Testis (tissue), 3 donors: ENCODE results near the gene ZNF18. TPM values are rescaled to one million over a fixed set of nuclear protein-coding genes. Genes with fewer than 3 reads are reported as not detected.

ENCODE experiments used
- DNase-seq: peaks from one replicate; pipeline ENCODE4 v3.0.0-alpha.2; 2019
- H3K27ac ChIP-seq, 2 donors: fragments of 200-600 bp; sonication (generic); one replicate each; pipeline ENCODE4 v1.5.1; 2019
- H3K27me3 ChIP-seq: fragments of 200-600 bp; sonication (generic); one replicate; pipeline ENCODE4 v1.5.1; 2019
- H3K36me3 ChIP-seq: fragments of 200-600 bp; sonication (generic); one replicate; pipeline ENCODE4 v1.5.1; 2017; ENCODE audit warnings: low read depth; ENCODE audit errors: missing control alignments
- H3K4me1 ChIP-seq: fragments of 200-600 bp; sonication (generic); one replicate; pipeline ENCODE4 v1.5.1; 2019
- H3K4me3 ChIP-seq, 2 donors: fragments of 200-600 bp; sonication (generic); one replicate each; pipeline ENCODE4 v1.5.1; 2017 to 2019
- H3K9me3 ChIP-seq: fragments of 200-600 bp; sonication (generic); one replicate; pipeline ENCODE4 v1.5.1; 2017
- CTCF ChIP-seq, 3 experiments: fragments of 450-650 bp in 2 of 3; fragments of 200-600 bp in 1 of 3; sonication (generic) in 1 of 3; IDR thresholded peaks; one replicate each; pipeline ENCODE4 v1.5.1; 2016 to 2019; ENCODE audit warnings: antibody characterized with exemption in 3 of 3, mild to moderate bottlenecking in 2 of 3, moderate library complexity in 1 of 3
- POLR2A ChIP-seq: fragments of 450-650 bp; IDR thresholded peaks from one replicate; pipeline ENCODE4 v1.6.1; 2017; ENCODE audit warnings: antibody characterized with exemption, mild to moderate bottlenecking, moderate library complexity
- WGBS, 2 donors: methylation state at CpG; one replicate each; pipeline ENCODE4 v1.1.5; 2018; 5-methylcytosine and 5-hydroxymethylcytosine counted together
- intact Hi-C: fragments of 100-400 bp; cut with DNase I; formaldehyde crosslinking; loops from one replicate; pipeline ENCODE4 v1.15.1; 2023; ENCODE audit warnings: low total_unique reads
- polyA plus RNA-seq: library from polyadenylated mRNA; stranded (reverse); fragments of 350-450 nt; fragmentation: Illumina TruSeq; extraction: RNeasy Lipid Tissue Mini Kit (QIAGEN cat#74804); gene quantifications from one replicate; pipeline ENCODE4 v1.2.3, GENCODE V29; 2014; ENCODE audit warnings: low read depth, low replicate concordance; ENCODE audit not compliant: insufficient read depth
- total RNA-seq, 2 donors: library from RNA; depleted of rRNA; stranded (reverse); fragments of >200 nt; gene quantifications; one replicate each; pipeline ENCODE4 v1.2.3, GENCODE V29; 2016

The ZNF18 gene
- total and polyA plus RNA-seq, 3 donors from 2014 or later, result 14.9 to 23.1 (median 18.7) TPM

GRCh38 chr17:12027658-12028057 lies 30.4 kb upstream of the ZNF18 start:
- H3K27me3 ChIP-seq, result no peaks in the 10 kb centered on the region
- peaks cover 7% of the 10 kb centered on the region for H3K4me1 ChIP-seq
- intact Hi-C loops, result no loop called here

GRCh38 chr17:12024327-12024726 lies 27.1 kb upstream of the ZNF18 start:
- DNase-seq, result no peak
- intact Hi-C loops, result no loop called here
- no peak overlapping the region for H3K27ac ChIP-seq
- no peaks in the 10 kb centered on the region for H3K36me3 ChIP-seq
- H3K4me1 ChIP-seq, result peaks cover 14% of the 10 kb centered on the region
- no peaks in the 10 kb centered on the region for H3K9me3 ChIP-seq
- 53 to 58% methylated on average over 1 of the region's 1 CpG for WGBS, 2 donors
- no peaks in the 10 kb centered on the region for H3K27me3 ChIP-seq
- no peak for TF ChIP-seq POLR2A
- TF ChIP-seq CTCF (IDR thresholded peaks at IDR 0.05), result no peak
- H3K4me3 ChIP-seq, result no peak overlapping the region

More at GRCh38 chr17:12027658-12028057, 30.4 kb upstream of the ZNF18 start:
- Histone ChIP-seq H3K4me3 (no peak overlapping the region), H3K9me3 (no peaks in the 10 kb centered on the region), H3K36me3 (no peaks in the 10 kb centered on the region), H3K27ac (no peak overlapping the region)
- 75 to 93% methylated on average over 1 of the region's 1 CpG for WGBS, 2 donors
- no peak for TF ChIP-seq POLR2A
- DNase-seq, result no peak

GRCh38 chr17:12022310-12022709 lies 25.0 kb upstream of the ZNF18 start:
- Histone ChIP-seq H3K4me3 (no peak overlapping the region), H3K36me3 (no peaks in the 10 kb centered on the region), H3K4me1 (peaks cover 14% of the 10 kb centered on the region), H3K27me3 (no peaks in the 10 kb centered on the region), H3K9me3 (no peaks in the 10 kb centered on the region), H3K27ac (no peak overlapping the region)
- intact Hi-C loops, result no loop called here
- WGBS, 2 donors, result 54 to 55% methylated on average over 2 of the region's 2 CpGs
- no peak for TF ChIP-seq CTCF (IDR thresholded peaks at IDR 0.05)
- no peak for TF ChIP-seq POLR2A
- no peak for DNase-seq

- Histone ChIP-seq H3K36me3 (no peaks in the 10 kb centered on the region), H3K9me3 (no peaks in the 10 kb centered on the region), H3K4me3 (peak overlapping the region; percentile 86 to 99), H3K4me1 (peaks cover 14% of the 10 kb centered on the region), H3K27me3 (no peaks in the 10 kb centered on the region), H3K27ac (peak overlapping the region; percentile 79 to 91)
- TF ChIP-seq POLR2A (no peak), CTCF (IDR thresholded peaks at IDR 0.05) (no peak)
- intact Hi-C loops, result no loop called here
- 0% methylated on average over 3 of the region's 3 CpGs for WGBS, 2 donors
- DNase-seq, result no peak
Measured at GRCh38 chr17:12021623-12022140, 24.4 kb upstream of the ZNF18 start.

GRCh38 chr17:12020642-12021622 lies 23.7 kb upstream of the ZNF18 start, which contains the start of gene MAP2K4:
TSS of gene MAP2K4 (plus strand) at chr17:12020877. CDS start at chr17:12020887, 10 bp downstream.
- H3K36me3 ChIP-seq, result no peaks in the 10 kb centered on the region
- intact Hi-C loops, result no loop called here
- peak within 1 kb of the TSS; percentile 86 to 99 for H3K4me3 ChIP-seq
- 0 to 1% methylated on average over 3 to 65 of the region's 123 CpGs for WGBS, 2 donors
- H3K27me3 ChIP-seq, result no peaks in the 10 kb centered on the region
- peak; percentile 94 for DNase-seq
- H3K4me1 ChIP-seq, result peaks cover 14% of the 10 kb centered on the region
- TF ChIP-seq CTCF (IDR thresholded peaks at IDR 0.05) (no peak), POLR2A (peak; percentile 77)
- peak within 1 kb of the TSS; percentile 79 to 91 for H3K27ac ChIP-seq
- H3K9me3 ChIP-seq, result no peaks in the 10 kb centered on the region
